Posterior cingulate gyrus (tissue), 11 donors: ENCODE measurements around the gene KIF5A.
"Not testable (repeated sequence)": the region's sequence is repeated elsewhere in the genome, so short reads cannot be mapped to it uniquely, and the experiment has no call there.

Experiments used
- DNase-seq, 10 donors: peaks; one replicate each; pipeline versions ENCODE4 v3.0.0 to v3.0.0-alpha.2; 2020 to 2021; ENCODE audit warnings: mixed read lengths in 3 of 10
- intact Hi-C: fragments of 100-400 bp; cut with DNase I; formaldehyde crosslinking; loops from one replicate; pipeline ENCODE4 v1.15.1; 2023

KIF5A gene

GRCh38 chr12:57549909-57550640 is at the start of gene KIF5A:
Gene KIF5A (plus strand): TSS chr12:57550044. CDS start chr12:57550272, 228 bp downstream.
- intact Hi-C loops: no loop called here
- DNase-seq: peak; percentile 49 to 96 (median 76)

GRCh38 chr12:57500213-57500612 is 49.6 kb upstream of the KIF5A start:
- intact Hi-C loops: no loop called here
- no peak for DNase-seq

GRCh38 chr12:57502311-57502969 is 47.4 kb upstream of the KIF5A start:
- intact Hi-C loops, DNase-seq: not testable (repeated sequence)

GRCh38 chr12:57506541-57506940 is 43.3 kb upstream of the KIF5A start:
- intact Hi-C loops, DNase-seq: not testable (repeated sequence)

GRCh38 chr12:57507796-57508195 is 42.0 kb upstream of the KIF5A start:
- intact Hi-C loops: not testable (repeated sequence)
- DNase-seq: peak in 1 of 10 donors; percentile 43

GRCh38 chr12:57511161-57511560 is 38.7 kb upstream of the KIF5A start:
- intact Hi-C loops: no loop called here
- DNase-seq: peak in 1 of 10 donors; percentile 47

- intact Hi-C loops: no loop called here
- DNase-seq: peak in 1 of 10 donors; percentile 8
These were observed 38.1 kb upstream of the KIF5A start for GRCh38 chr12:57511588-57512325.

GRCh38 chr12:57512665-57513064 is 37.2 kb upstream of the KIF5A start:
- no peak for DNase-seq
- intact Hi-C loops: no loop called here

- no peak for DNase-seq
- intact Hi-C loops: no loop called here
These were observed 36.6 kb upstream of the KIF5A start for GRCh38 chr12:57513266-57513665.

GRCh38 chr12:57513677-57514076 is 36.2 kb upstream of the KIF5A start:
- DNase-seq, intact Hi-C loops: not testable (repeated sequence)

GRCh38 chr12:57514246-57514645 is 35.6 kb upstream of the KIF5A start:
- intact Hi-C loops, DNase-seq: not testable (repeated sequence)

GRCh38 chr12:57514720-57515407 is 35.0 kb upstream of the KIF5A start:
- no peak for DNase-seq
- intact Hi-C loops: no loop called here

GRCh38 chr12:57515408-57515933 is 34.4 kb upstream of the KIF5A start:
- no peak for DNase-seq
- intact Hi-C loops: no loop called here

- intact Hi-C loops: no loop called here
- no peak for DNase-seq
These were observed 33.8 kb upstream of the KIF5A start for GRCh38 chr12:57515934-57516541.

GRCh38 chr12:57516617-57517153 is 33.2 kb upstream of the KIF5A start:
- intact Hi-C loops: no loop called here
- DNase-seq: no peak

- intact Hi-C loops: no loop called here
- DNase-seq: no peak
These were observed 32.7 kb upstream of the KIF5A start for GRCh38 chr12:57517187-57517586.

GRCh38 chr12:57517718-57518117 is 32.1 kb upstream of the KIF5A start:
- not testable (repeated sequence) for DNase-seq
- intact Hi-C loops: loop anchor here (2.0 kb wide), 1 partner anchor 29 kb away; the partner anchor contains the start of gene MARS1

GRCh38 chr12:57518176-57518919 is 31.5 kb upstream of the KIF5A start:
- DNase-seq: no peak
- intact Hi-C loops: loop anchor here (2.0 kb wide), 1 partner anchor 30 kb away; the partner anchor contains the start of gene MARS1
